Lower lobe of right lung (tissue), 2 donors: ENCODE results near the gene ZRSR2. TPM values are rescaled to one million over a fixed set of nuclear protein-coding genes. Genes with fewer than 3 reads are reported as not detected.

Experiments used
- ATAC-seq, 2 donors: fragments of 200-7000 bp; cut with Tn5 transposase; one replicate each; pipeline ENCODE4 v1.9.1; 2020 to 2022; ENCODE audit warnings: mild to moderate bottlenecking in 2 of 2, moderate library complexity in 2 of 2
- DNase-seq: peaks from one replicate; pipeline ENCODE4 v3.0.0-alpha.2; 2020
- H3K27ac ChIP-seq: fragments of 200-600 bp; one replicate; pipeline ENCODE4 v1.8.0; 2022
- H3K27me3 ChIP-seq: fragments of 200-600 bp; one replicate; pipeline ENCODE4 v1.8.0; 2022; ENCODE audit warnings: low read depth
- H3K36me3 ChIP-seq: fragments of 200-600 bp; one replicate; pipeline ENCODE4 v1.8.0; 2022; ENCODE audit warnings: mild to moderate bottlenecking
- H3K4me1 ChIP-seq: fragments of 200-600 bp; one replicate; pipeline ENCODE4 v1.8.0; 2022
- H3K4me3 ChIP-seq: fragments of 200-600 bp; one replicate; pipeline ENCODE4 v1.8.0; 2022; ENCODE audit warnings: mild to moderate bottlenecking
- H3K9me3 ChIP-seq: fragments of 200-600 bp; one replicate; pipeline ENCODE4 v1.8.0; 2022
- intact Hi-C: fragments of 100-400 bp; cut with DNase I; formaldehyde crosslinking; loops from one replicate; pipeline ENCODE4 v1.11.0; 2022
- total RNA-seq: library from RNA; stranded (reverse); fragmentation: NEBNext Ultra II Directional; extraction: Animal tissue kit (Norgen Biotek cat#: 25700); gene quantifications from one replicate; pipeline ENCODE4 v1.2.1, GENCODE V29; 2021
- TF ChIP-seq, protein P1 (sequence below): fragments of 200-600 bp; IDR thresholded peaks from one replicate; pipeline ENCODE4 v1.8.0; 2022; ENCODE audit warnings: antibody characterized with exemption, mild to moderate bottlenecking
- donor health status: DM: no; HTN: yes; CAD: no; lungs with severe emphysema.

ZRSR2 gene
- total RNA-seq, 1 donor from 2014 or later, result 11.3 TPM

- H3K27ac ChIP-seq, result no peak overlapping the region
- intact Hi-C loops, result no loop called here
- H3K9me3 ChIP-seq, result no peaks in the 10 kb centered on the region
- H3K36me3 ChIP-seq, result peaks cover 19% of the 10 kb centered on the region
- H3K4me1 ChIP-seq, result no peaks in the 10 kb centered on the region
- H3K27me3 ChIP-seq, result no peaks in the 10 kb centered on the region
- TF ChIP-seq, protein P1, sequence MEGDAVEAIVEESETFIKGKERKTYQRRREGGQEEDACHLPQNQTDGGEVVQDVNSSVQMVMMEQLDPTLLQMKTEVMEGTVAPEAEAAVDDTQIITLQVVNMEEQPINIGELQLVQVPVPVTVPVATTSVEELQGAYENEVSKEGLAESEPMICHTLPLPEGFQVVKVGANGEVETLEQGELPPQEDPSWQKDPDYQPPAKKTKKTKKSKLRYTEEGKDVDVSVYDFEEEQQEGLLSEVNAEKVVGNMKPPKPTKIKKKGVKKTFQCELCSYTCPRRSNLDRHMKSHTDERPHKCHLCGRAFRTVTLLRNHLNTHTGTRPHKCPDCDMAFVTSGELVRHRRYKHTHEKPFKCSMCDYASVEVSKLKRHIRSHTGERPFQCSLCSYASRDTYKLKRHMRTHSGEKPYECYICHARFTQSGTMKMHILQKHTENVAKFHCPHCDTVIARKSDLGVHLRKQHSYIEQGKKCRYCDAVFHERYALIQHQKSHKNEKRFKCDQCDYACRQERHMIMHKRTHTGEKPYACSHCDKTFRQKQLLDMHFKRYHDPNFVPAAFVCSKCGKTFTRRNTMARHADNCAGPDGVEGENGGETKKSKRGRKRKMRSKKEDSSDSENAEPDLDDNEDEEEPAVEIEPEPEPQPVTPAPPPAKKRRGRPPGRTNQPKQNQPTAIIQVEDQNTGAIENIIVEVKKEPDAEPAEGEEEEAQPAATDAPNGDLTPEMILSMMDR, result no peak
- ATAC-seq (no peak), DNase-seq (no peak)
- no peak overlapping the region for H3K4me3 ChIP-seq
These were observed 53.7 kb downstream of the ZRSR2 start for GRCh38 chrX:15843960-15844359.

DNA sequence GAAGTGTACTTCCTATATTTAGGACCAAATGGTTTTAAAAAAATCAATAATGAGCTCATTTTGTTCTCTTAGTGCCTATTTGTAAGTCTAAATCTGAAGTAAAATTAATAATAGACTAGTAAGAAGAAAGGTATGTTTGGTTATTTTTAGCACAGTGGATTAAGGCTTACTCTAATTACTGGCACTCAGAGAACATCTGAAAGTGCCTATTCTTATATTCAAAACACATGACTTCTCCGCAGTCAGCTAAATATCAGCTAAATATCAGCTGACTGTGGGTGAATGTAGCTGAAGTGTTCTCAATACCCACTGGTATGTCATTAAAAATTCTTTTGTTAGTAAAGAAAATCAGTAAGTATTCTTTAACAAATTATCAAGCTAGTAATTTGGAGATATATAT is 58.3 kb downstream of the ZRSR2 start:
- H3K27me3 ChIP-seq, result no peaks in the 10 kb centered on the region
- no peaks in the 10 kb centered on the region for H3K4me1 ChIP-seq
- no peak overlapping the region for H3K4me3 ChIP-seq
- ATAC-seq (peak in 1 of 2 donors; percentile 83), DNase-seq (no peak)
- intact Hi-C loops, result no loop called here
- H3K27ac ChIP-seq, result no peak overlapping the region
- peaks cover 19% of the 10 kb centered on the region for H3K36me3 ChIP-seq
- no peaks in the 10 kb centered on the region for H3K9me3 ChIP-seq
- TF ChIP-seq, protein P1, result no peak

DNA sequence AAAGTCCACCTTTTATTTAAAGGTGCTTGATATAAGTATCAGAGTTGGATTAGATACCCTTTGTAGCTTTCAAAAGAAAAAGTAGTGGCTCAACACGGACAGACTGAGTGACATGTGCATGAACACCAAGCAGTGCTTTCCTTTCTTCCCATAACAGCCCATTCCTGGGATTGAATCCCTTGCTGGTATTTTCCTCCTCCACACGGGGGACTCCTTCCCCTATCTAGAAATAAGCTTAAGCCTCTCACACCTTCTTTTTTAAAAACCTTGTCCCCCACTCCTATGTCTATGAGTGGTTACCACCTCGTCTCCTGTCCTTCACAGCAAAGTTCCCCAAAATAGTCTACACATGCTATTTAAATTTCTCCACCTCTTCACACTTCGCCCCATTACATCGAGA is 59.3 kb downstream of the ZRSR2 start:
- intact Hi-C loops, result no loop called here
- DNase-seq (no peak), ATAC-seq (no peak)

DNA sequence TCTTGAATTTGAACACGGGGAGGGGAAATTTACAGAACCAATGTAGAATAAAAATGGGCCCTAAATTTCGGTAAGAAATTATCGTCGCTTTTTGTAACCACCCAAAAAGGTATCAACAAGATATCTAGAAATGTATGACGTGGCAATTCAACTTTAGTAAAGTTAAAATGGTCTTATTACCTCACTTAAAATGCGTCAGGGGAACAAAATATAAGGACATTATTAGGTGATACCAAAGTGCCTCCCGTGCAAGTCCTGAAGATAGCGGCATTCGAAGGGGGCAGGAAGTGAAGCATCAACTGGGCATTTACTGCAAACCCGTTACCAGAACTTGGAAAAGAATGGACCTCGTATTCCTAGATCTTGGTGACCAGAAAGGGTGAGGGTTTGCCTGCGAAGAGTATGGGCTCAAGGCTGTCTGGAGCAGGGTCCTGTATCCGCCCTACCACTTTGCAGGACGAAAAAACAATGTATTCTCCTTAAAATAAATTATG is 63.3 kb downstream of the ZRSR2 start:
- DNase-seq, result no peak
- intact Hi-C loops, result no loop called here
- peak overlapping the region; percentile 90 for H3K27ac ChIP-seq
- H3K27me3 ChIP-seq, result no peaks in the 10 kb centered on the region
- no peaks in the 10 kb centered on the region for H3K9me3 ChIP-seq
- no peaks in the 10 kb centered on the region for H3K36me3 ChIP-seq
- ATAC-seq, result no peak
- H3K4me1 ChIP-seq, result no peaks in the 10 kb centered on the region
- TF ChIP-seq, protein P1, result no peak
- H3K4me3 ChIP-seq, result peak overlapping the region; percentile 65

More for the DNA sequence above, 59.3 kb downstream of the ZRSR2 start:
- Histone ChIP-seq H3K36me3 (peaks cover 9% of the 10 kb centered on the region), H3K4me1 (no peaks in the 10 kb centered on the region), H3K4me3 (no peak overlapping the region), H3K27ac (no peak overlapping the region), H3K9me3 (no peaks in the 10 kb centered on the region), H3K27me3 (no peaks in the 10 kb centered on the region)
- TF ChIP-seq, protein P1, result peak; percentile 19

DNA sequence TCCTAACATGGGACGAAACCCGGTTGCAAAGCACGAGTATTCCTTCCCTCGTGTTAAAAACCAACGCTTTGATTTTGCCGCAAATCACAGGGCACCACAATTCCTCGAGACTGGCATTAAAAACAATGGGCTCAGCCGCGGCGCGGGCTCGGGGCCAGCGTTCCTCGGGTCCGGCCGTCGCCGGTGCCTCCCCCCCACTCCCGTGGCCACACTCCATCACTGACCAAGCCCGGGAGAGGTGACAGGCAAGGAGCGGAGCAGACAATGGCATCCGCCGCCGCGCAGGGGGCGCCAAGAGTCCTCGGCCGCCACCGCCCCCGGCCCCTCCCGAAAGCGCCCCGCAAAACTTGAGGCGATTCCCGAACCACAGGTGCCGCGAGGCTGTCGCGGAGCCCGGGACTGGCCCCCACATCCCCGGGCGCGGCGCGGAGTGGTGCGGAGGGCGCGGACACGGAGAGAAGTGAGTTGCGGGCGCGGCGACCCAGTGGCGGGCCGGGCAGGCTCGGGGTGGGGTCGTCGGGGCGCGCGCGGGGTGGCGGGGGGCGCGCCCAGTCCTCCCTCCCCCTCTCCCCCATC is 63.9 kb downstream of the ZRSR2 start:
- DNase-seq, result peak; percentile 65
- peak; percentile 31 to 39 for ATAC-seq
- intact Hi-C loops, result no loop called here
- Histone ChIP-seq H3K4me3 (peak overlapping the region; percentile 65), H3K9me3 (no peaks in the 10 kb centered on the region), H3K27me3 (no peaks in the 10 kb centered on the region), H3K27ac (peak overlapping the region; percentile 90), H3K4me1 (no peaks in the 10 kb centered on the region), H3K36me3 (no peaks in the 10 kb centered on the region)
- TF ChIP-seq, protein P1, result peak; percentile 29
